Uterus (tissue), 2 donors: ENCODE measurements around the gene CYTH2.

Experiments
- CTCF ChIP-seq, 4 experiments: fragments of 200-600 bp in 2 of 4; fragments of 450-650 bp in 2 of 4; sonication (generic) in 2 of 4; IDR thresholded peaks; one replicate each; pipeline ENCODE4 v1.5.1; 2016 to 2019; ENCODE audit warnings: antibody characterized with exemption in 4 of 4, mild to moderate bottlenecking in 2 of 4, moderate library complexity in 1 of 4
- POLR2A ChIP-seq, 2 donors: fragments of 450-650 bp; IDR thresholded peaks; one replicate each; pipeline ENCODE4 v1.6.1; 2016; ENCODE audit warnings: antibody characterized with exemption in 2 of 2, mild to moderate bottlenecking in 1 of 2, moderate library complexity in 1 of 2

GRCh38 chr19:48461982-48462655, 7.0 kb upstream of the CYTH2 start:
- no peak for TF ChIP-seq CTCF (IDR thresholded peaks at IDR 0.05)
- no peak for TF ChIP-seq POLR2A (IDR thresholded peaks at IDR 0.05)
